GM12878 (cell line): Measurements from ENCODE around the gene CTIF. TPM values are rescaled to one million over a fixed set of nuclear protein-coding genes. Genes with fewer than 3 reads are reported as not detected.

Experiments
- ATAC-seq: fragments of 200-7000 bp; cut with Tn5 transposase; 3 replicates; pipeline ENCODE4 v1.9.1; 2020; ENCODE audit warnings: mild to moderate bottlenecking, moderate library complexity
- BruUV-seq: library from RNA; stranded (reverse); fragments of 400-500 nt; replicated peaks from 2 replicates; lab custom pipeline; 2021; lab: Mats Ljungman, UMichigan
- CTCF ChIA-PET: fragments of 300-600 bp; sonication (Branson Sonifier 250); formaldehyde crosslinking; extraction: SDS; loops from one replicate; lab custom pipeline; 2021; ENCODE audit warnings: inconsistent platforms; lab: Yijun Ruan, JAX
- POLR2A ChIA-PET: fragments of 350-600 bp; formaldehyde crosslinking; extraction: SDS; loops from one replicate; lab custom pipeline; 2021; ENCODE audit warnings: inconsistent platforms; lab: Charles Lee
- RAD21 ChIA-PET: fragments of 300-600 bp; sonication (Branson Sonifier 250); formaldehyde crosslinking; loops from one replicate; lab custom pipeline; 2023; ENCODE audit warnings: antibody characterized with exemption; ENCODE audit not compliant: unreplicated experiment; lab: Charles Lee
- SMC1A ChIA-PET: fragments of 300-600 bp; sonication (Branson Sonifier 250); formaldehyde crosslinking; loops from one replicate; lab custom pipeline; 2023; ENCODE audit not compliant: unreplicated experiment, uncharacterized antibody; lab: Charles Lee
- DNase-seq: peaks from one replicate; pipeline ENCODE4 v3.0.0-alpha.2; 2011; ENCODE audit warnings: low read depth, low spot score
- FAIRE-seq: peaks from 3 replicates; lab custom pipeline; 2011; peaks lifted over from hg19 to GRCh38; lab: Jason Lieb, UNC
- H2AFZ ChIP-seq: 2 replicates; pipeline ENCODE4 v1.6.0; 2011; ENCODE audit warnings: low read depth, low read length, control low read depth; ENCODE audit not compliant: control insufficient read depth
- H3K27ac ChIP-seq: 2 replicates; pipeline ENCODE4 v1.5.1; 2011; ENCODE audit warnings: control low read depth; ENCODE audit not compliant: control insufficient read depth, insufficient read depth
- H3K27me3 ChIP-seq, 2 experiments: replicated peaks in 1 of 2; 2 replicates each; pipeline versions ENCODE4 v1.6.0 to v1.6.1; 2011; ENCODE audit warnings: low read length in 1 of 2; ENCODE audit not compliant: control insufficient read depth in 2 of 2, insufficient read depth in 2 of 2
- H3K36me3 ChIP-seq, 2 experiments: 2 replicates each; pipeline ENCODE4 v1.5.1; 2011; ENCODE audit warnings: low read length in 1 of 2; ENCODE audit not compliant: control insufficient read depth in 2 of 2, insufficient read depth in 2 of 2
- H3K4me1 ChIP-seq: 2 replicates; pipeline ENCODE4 v1.6.1; 2011; ENCODE audit warnings: mild to moderate bottlenecking, low read length, moderate library complexity, mixed read lengths; ENCODE audit not compliant: control insufficient read depth, insufficient read depth
- H3K4me2 ChIP-seq: 2 replicates; pipeline ENCODE4 v1.6.0; 2011; ENCODE audit warnings: control low read depth; ENCODE audit not compliant: control insufficient read depth, insufficient read depth
- H3K4me3 ChIP-seq: fragments of 200-600 bp; sonication (generic); 2 replicates; pipeline ENCODE4 v1.5.1; 2016
- H3K79me2 ChIP-seq: 2 replicates; pipeline ENCODE4 v1.6.0; 2011; ENCODE audit warnings: low read length; ENCODE audit not compliant: control insufficient read depth, insufficient read depth
- H3K9ac ChIP-seq: 2 replicates; pipeline ENCODE4 v1.8.0; 2011; ENCODE audit warnings: low read length, control low read depth, mixed read lengths; ENCODE audit not compliant: control insufficient read depth, insufficient read depth
- H3K9me3 ChIP-seq: replicated peaks from 3 replicates; pipeline ENCODE4 v1.5.1; 2011; ENCODE audit warnings: mild to moderate bottlenecking, low read length; ENCODE audit not compliant: control insufficient read depth, insufficient read depth
- H4K20me1 ChIP-seq: 2 replicates; pipeline ENCODE4 v1.6.0; 2011; ENCODE audit not compliant: control insufficient read depth, insufficient read depth
- SIX5 ChIP-seq: IDR thresholded peaks from 2 replicates; pipeline ENCODE4 v1.6.1; 2011; ENCODE audit warnings: mild to moderate bottlenecking, low read depth, low read length, moderate library complexity; ENCODE audit not compliant: severe bottlenecking
- ZBTB11 ChIP-seq: fragments of 450-650 bp; formaldehyde crosslinking; IDR thresholded peaks from 2 replicates; pipeline ENCODE4 v1.5.0; 2022; ENCODE audit warnings: mild to moderate bottlenecking, missing genetic modification characterization
- ZBTB33 ChIP-seq: fragments of 450-650 bp; IDR thresholded peaks from 2 replicates; pipeline ENCODE4 v1.6.1; 2017; ENCODE audit warnings: mild to moderate bottlenecking
- WGBS: methylation state at CpG from one replicate; pipeline ENCODE4 v1.1.6; 2016; ENCODE audit warnings: low lambda C conversion rate; ENCODE audit not compliant: insufficient replicate concordance, insufficient coverage; ENCODE audit errors: missing lambda C conversion rate; 5-methylcytosine and 5-hydroxymethylcytosine counted together
- in situ Hi-C: fragments of 300-500 bp; cut with MboI; formaldehyde crosslinking; loops from 9 replicates; pipeline ENCODE4 v1.14.3; 2018; ENCODE audit warnings: mixed read lengths
- intact Hi-C: fragments of 100-400 bp; cut with micrococcal nuclease; formaldehyde crosslinking; loops from one replicate; pipeline ENCODE4 v1.14.2; 2022; ENCODE audit not compliant: unreplicated experiment
- polyA plus RNA-seq, 11 experiments: library from polyadenylated mRNA; depleted of rRNA in 4 of 11; unstranded in 6 of 11; stranded (reverse) in 5 of 11; fragments of >200 nt; fragmentation: Nextera tagmentation in 4 of 11; fragmentation: Illumina TruSeq in 1 of 11; extraction: Ambion mirVana in 4 of 11; extraction: Trizol in 1 of 11; gene quantifications; 1 replicate in 1 of 11; 2 replicates in 10 of 11; pipeline versions ENCODE4 v1.2.1 to v1.2.3, GENCODE V29; 2011 to 2016; ENCODE audit warnings: inconsistent platforms in 2 of 11, missing spikeins in 2 of 11, low read depth in 1 of 11
- total RNA-seq, 4 experiments: library from RNA; depleted of rRNA in 3 of 4; stranded (reverse); fragments of >200 nt in 3 of 4; fragmentation: Illumina TruSeq in 1 of 4; extraction: Trizol in 1 of 4; gene quantifications; 2 replicates each; pipeline versions ENCODE4 v1.2.1 to v1.2.3, GENCODE V29; 2013 to 2021

The CTIF gene
- total and polyA plus RNA-seq, 10 of the 15 experiments (the other 5 are each of a cell fraction or from before 2014, with no cell fraction given) = 0.06 to 11.6 (median 2.5) TPM

DNA sequence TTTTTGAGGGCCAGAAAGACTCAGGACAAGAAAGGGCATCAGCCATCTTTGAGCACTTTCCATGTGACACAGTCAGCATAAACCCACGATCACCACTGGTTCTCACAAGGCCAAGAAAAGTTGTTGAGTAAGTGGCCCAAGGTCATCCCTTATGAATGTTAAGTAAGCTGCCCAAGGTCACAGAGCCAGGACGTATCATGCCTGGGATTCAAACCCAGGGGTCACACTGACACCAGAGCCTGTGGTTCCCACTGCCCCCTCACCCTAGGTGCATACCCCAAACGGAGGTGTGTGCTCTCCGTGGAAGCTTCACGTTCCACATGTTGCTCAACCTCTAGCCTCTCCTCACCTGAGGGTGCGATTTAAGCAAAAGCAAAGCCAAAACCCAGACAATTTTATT lies 2.3 kb upstream of the CTIF start:
- H3K9me3 ChIP-seq = no peaks in the 10 kb centered on the region
- H3K79me2 ChIP-seq = no peaks in the 10 kb centered on the region
- DNase-seq = no peak
- H3K4me1 ChIP-seq = no peaks in the 10 kb centered on the region; the same call in 1 of the 2 replicates
- no peak overlapping the region for H3K4me3 ChIP-seq
- intact Hi-C loops = no loop called here
- H3K36me3 ChIP-seq = no peaks in the 10 kb centered on the region
- CTCF ChIA-PET = no interaction called here
- in situ Hi-C loops = no loop called here
- SMC1A ChIA-PET = no interaction called here
- no peak overlapping the region for H3K27ac ChIP-seq
- H3K9ac ChIP-seq = no peak overlapping the region
- FAIRE-seq = no peak
- no peak overlapping the region for H3K4me2 ChIP-seq
- POLR2A ChIA-PET = no interaction called here
- H4K20me1 ChIP-seq = no peaks in the 10 kb centered on the region
- no peak overlapping the region for H2AFZ ChIP-seq
- no peaks in the 10 kb centered on the region; a peak in 1 of 4 replicates for H3K27me3 ChIP-seq
- TF ChIP-seq ZBTB33 (no peak), SIX5 (no peak), ZBTB11 (no peak)
- ATAC-seq = no peak
- RAD21 ChIA-PET = interaction anchor here (0.6 kb wide), 1 partner anchor 1326 kb away, joined by 3 read pairs; no protein-coding TSS in a partner anchor
- BruUV-seq = no TSS peak
- 55% methylated on average over 6 of the region's 6 CpGs for WGBS
